GM18951 (cell line): ENCODE data around the gene ZNF746.

Experiments
- POLR2A ChIP-seq: IDR thresholded peaks from 4 replicates; pipeline ENCODE4 v1.6.1; 2011; ENCODE audit warnings: mild to moderate bottlenecking; ENCODE audit not compliant: insufficient read length, insufficient read depth; ENCODE audit errors: extremely low read depth
- in situ Hi-C: fragments of 300-500 bp; cut with MboI; formaldehyde crosslinking; loops from one replicate; pipeline ENCODE4 v1.12.0; 2022; ENCODE audit warnings: low sequenced_read_pairs, mixed read lengths, inconsistent platforms; ENCODE audit not compliant: unreplicated experiment

ZNF746 gene

GRCh38 chr7:149475121-149476045 is 22.2 kb downstream of the ZNF746 start:
- in situ Hi-C loops, result no loop called here
- TF ChIP-seq POLR2A, result no peak

- TF ChIP-seq POLR2A, result no peak
- in situ Hi-C loops, result no loop called here
Measured at GRCh38 chr7:149474309-149475120, 23.1 kb downstream of the ZNF746 start.

- in situ Hi-C loops, result no loop called here
- no peak for TF ChIP-seq POLR2A
Measured at GRCh38 chr7:149473251-149473650, 24.4 kb downstream of the ZNF746 start.

DNA sequence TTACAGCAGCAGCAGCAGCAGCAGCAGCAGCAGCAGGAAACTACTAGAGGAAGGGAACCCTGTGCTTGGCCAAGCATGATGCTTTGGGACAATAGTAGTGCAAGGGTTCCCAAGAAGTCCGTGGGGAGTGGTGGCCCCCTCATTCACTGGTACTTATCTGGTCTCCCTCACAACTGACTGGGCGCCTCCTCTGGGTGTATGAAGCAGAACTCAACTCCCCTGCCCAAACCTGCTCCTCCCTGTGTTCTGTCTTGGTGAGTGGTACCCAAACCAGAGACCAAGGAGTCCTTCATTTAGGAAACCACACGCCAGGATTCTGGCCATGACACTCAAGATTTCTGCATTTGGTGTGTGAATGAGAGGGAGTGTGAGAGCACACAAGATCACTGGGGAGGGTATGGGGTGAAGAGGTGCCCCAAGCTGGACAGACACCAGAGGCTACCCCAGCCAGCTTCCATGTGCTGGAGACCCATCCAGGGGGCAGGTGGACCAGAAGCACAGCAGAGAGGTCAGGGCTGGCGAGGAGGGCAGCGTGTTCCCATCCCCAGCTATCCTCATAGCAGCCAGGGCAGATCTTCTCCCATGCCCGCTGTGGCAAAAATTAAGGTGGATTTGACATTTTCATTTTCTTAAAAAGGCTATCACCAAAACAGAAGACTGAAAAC is 26.2 kb downstream of the ZNF746 start:
- in situ Hi-C loops, result no loop called here

DNA sequence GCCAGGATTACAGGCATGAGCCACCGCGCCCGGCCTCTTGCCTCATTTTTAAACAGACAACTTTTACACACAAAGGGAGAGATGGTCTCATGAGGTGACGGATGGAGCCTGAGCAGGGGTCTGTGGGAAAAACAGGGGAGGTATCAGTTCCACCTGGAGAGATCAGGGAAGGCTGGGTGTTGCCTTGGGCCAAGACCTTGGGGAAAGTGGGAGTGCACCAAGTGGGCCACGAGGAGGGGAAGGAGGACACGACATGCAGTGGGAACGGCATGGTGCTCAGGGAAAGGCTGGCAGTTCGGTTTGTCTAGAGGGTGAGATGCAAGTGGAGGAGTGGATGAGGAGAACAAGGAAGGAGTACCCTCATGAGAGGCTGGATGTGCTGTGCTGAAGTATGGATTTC is 27.8 kb downstream of the ZNF746 start:
- in situ Hi-C loops, result no loop called here
- TF ChIP-seq POLR2A, result no peak

More for the DNA sequence above, 26.2 kb downstream of the ZNF746 start:
- no peak for TF ChIP-seq POLR2A

DNA sequence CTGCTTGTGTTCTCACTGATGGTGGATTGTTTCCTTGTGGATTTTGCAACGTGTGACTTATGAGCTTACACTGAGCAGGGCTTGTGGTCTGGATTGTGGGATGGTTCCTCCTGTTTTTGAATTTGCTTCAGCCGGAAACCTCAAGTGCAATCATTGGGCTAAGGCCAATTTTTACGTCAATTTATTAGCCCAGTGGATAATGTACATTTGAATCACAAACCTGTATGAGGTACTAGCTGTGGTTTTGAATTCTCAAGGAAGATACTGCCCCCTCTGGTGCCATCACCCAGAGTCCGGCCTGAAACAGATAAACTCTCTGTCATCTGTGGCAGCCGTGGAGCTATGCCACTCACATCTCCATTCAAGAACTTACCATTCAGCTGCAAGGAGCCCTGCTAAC is 29.4 kb downstream of the ZNF746 start:
- TF ChIP-seq POLR2A, result no peak
- in situ Hi-C loops, result no loop called here

DNA sequence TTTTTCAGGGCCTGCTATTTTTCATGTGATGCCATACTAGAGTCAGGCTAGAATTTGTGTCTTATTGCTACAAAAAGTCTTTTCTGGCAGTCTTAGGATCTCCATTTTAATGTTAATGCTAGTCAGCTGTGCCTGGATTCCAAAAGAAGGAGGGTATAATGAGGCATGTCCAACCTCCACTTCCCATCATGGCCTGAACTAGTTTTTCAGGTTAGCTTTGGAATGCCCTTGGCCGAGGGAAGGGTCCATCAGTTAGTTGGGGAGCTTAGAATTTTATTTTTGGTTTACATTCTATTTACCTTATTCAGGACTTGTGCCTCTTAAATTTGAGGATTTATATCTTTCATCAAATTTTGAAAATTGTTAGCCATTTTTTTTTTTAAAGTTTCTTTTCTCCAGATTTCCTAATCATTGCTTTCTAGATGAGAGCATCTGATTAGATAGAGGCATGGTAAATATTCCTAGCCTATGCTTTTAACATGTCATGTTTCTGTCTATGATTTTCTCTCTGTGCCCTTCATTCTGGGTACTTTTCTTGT is 30.2 kb downstream of the ZNF746 start:
- in situ Hi-C loops, result no loop called here
- TF ChIP-seq POLR2A, result no peak

GRCh38 chr7:149466364-149466763 is 31.2 kb downstream of the ZNF746 start:
- in situ Hi-C loops, result no loop called here
- TF ChIP-seq POLR2A, result no peak

DNA sequence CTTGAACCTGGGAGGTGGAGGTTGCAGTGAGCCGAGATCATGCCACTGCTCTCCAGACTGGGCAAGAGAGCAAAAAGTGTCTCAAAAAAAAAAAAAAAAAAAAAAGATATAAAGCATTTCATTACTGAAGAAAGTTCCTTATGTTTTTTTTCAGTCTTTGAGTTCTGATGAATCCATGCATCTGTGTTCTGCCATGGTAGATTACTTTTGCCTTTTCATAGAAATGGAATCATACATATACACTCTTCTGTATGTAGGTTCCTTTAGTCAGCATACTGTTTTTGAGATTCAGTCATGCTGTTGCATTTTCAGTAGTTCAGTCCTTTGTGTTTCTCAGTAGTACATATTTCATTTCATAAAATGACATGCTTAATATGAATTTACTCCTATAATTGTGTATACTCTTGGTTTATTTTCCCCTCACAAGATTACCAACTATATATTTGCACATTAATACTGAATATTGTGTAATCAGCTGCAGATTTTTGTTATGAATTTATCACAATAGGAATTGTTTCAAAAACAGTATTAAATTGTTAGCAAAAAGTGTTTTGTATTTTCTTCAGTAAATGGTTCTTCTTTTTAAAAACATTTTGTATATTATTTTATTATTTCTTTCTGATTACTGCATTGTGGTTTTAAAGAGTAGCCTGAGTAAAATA is 34.0 kb downstream of the ZNF746 start:
- in situ Hi-C loops, result no loop called here
- no peak for TF ChIP-seq POLR2A

DNA sequence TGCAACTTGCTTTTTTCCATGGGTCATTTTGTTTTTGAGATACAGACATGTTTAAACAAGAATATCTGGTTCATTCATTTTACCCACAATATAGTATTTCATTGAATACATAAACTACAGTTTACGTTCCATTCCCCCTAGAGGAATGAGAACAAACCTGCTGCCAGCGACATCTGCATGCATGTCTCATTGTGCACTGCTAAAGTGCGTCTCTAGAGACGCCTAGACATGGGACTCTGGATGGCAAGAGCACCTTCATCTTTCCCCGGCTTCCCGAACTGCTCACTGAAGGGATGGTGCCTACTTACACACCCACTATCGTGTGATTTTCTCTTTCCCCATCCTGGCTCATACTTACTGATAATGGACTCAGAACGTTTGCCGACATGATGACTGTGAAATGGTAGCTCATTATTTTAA is 35.5 kb downstream of the ZNF746 start:
- TF ChIP-seq POLR2A, result no peak
- in situ Hi-C loops, result no loop called here

DNA sequence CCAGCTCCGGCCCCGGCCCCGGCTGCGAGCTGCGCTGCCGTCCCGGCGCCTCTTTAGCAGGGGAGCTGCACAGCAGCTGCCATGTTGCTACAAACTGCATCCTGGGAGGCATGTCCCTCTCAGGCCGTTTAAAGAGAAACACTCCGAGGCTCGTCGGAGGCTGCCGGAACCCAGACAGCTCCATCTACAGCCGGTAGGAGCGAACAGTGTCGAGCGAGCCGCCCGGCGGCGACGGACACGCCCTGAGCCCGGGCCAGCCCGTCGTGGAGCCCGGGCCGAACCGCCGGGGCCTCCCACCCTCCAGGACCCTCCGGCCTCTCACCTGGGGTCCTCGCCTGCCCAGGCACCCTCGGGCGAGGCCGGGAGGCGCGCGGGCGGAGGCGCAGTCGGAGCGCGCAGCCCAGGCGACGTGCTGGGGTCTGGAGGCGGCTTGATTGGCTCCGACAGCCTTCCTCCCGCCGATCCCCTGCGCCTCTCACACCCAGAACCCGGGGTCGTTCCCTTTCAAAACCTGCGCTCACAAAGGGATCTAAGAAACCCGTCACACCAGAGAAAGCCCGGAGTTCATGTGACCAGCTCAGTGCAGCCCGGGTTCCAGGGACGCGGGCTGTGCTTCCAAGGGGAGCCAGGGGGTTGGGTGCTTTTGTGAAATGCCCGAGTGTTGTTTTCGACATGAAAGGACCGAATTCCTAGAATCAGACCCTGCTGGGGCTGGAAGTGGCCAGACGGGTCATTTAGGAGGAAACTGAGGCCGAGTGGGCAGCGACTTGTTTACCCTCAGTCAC is 36.9 kb downstream of the ZNF746 start, which contains the start of gene ZNF777:
TSS of gene ZNF777 (minus strand) at position 570 of the 785 bp plus-strand sequence. CDS start 5,040 bp downstream, outside the sequence.
- in situ Hi-C loops, result no loop called here
- TF ChIP-seq POLR2A, result peak; percentile 63

GRCh38 chr7:149459540-149460452 is 37.8 kb downstream of the ZNF746 start:
- TF ChIP-seq POLR2A, result no peak
- in situ Hi-C loops, result no loop called here
